ENCODE results near the gene HEMK1. TPM values are rescaled to one million over a fixed set of nuclear protein-coding genes. Genes with fewer than 3 reads are reported as not detected.

HEMK1 gene
- total RNA-seq, 1 experiment from 2014 or later: 12.5 TPM

GRCh38 chr3:50536471-50537180, 32.7 kb upstream of the HEMK1 start:
- H3K27me3 Mint-ChIP-seq (ENCODE audit: low read depth): peaks cover 19% of the 10 kb centered on the region
- Histone ChIP-seq H2AK5ac (ENCODE audit: insufficient read length, low read length) (no peak overlapping the region), H2AFZ (ENCODE audit: low read length) (no peak overlapping the region), H3K79me2 (ENCODE audit: insufficient read depth, low read length) (no peaks in the 10 kb centered on the region), H3K4me1 (ENCODE audit: insufficient read depth, low read length) (no peaks in the 10 kb centered on the region), H3K23me2 (ENCODE audit: insufficient read length, low read depth, low read length, poor library complexity, severe bottlenecking) (no peaks in the 10 kb centered on the region), H2BK20ac (ENCODE audit: low read depth, low read length, poor library complexity, severe bottlenecking) (no peak overlapping the region), H3K23ac (ENCODE audit: insufficient read length, low read depth, low read length) (no peak overlapping the region), H3K79me1 (ENCODE audit: insufficient read depth, low read depth, low read length, poor library complexity, severe bottlenecking) (no peaks in the 10 kb centered on the region), H3K4me2 (ENCODE audit: insufficient read depth, insufficient read length, low read length) (no peak overlapping the region), H3K27ac (ENCODE audit: insufficient read length, low read depth, low read length) (no peak overlapping the region), H2BK5ac (ENCODE audit: insufficient read length, low read length) (no peak overlapping the region), H3K27me3 (ENCODE audit: insufficient read depth, low read length) (no peaks in the 10 kb centered on the region), H2BK15ac (ENCODE audit: low read depth, low read length) (no peak overlapping the region), H3K14ac (ENCODE audit: insufficient read depth, low read length) (no peak overlapping the region), H2BK120ac (ENCODE audit: low read depth, low read length, poor library complexity, severe bottlenecking) (no peak overlapping the region), H3K18ac (ENCODE audit: insufficient read length, low read depth, low read length) (no peak overlapping the region), H4K5ac (ENCODE audit: insufficient read length, low read depth, low read length) (no peak overlapping the region), H4K91ac (ENCODE audit: insufficient read length, low read depth, low read length) (no peak overlapping the region), H4K20me1 (ENCODE audit: control insufficient read depth, insufficient read depth, insufficient read length) (no peaks in the 10 kb centered on the region), H3K9ac (ENCODE audit: extremely low read depth, insufficient read length, low read length) (no peak overlapping the region), H4K8ac (replicated peaks; ENCODE audit: insufficient read length, low read depth, low read length) (no peak overlapping the region), H3K56ac (ENCODE audit: insufficient read length, low read depth, low read length) (no peak overlapping the region), H3K4ac (ENCODE audit: low read depth, low read length) (no peak overlapping the region), H2BK12ac (ENCODE audit: insufficient read length, low read depth, low read length) (no peak overlapping the region), H3K9me3 (ENCODE audit: control insufficient read depth, low read depth, low read length) (no peaks in the 10 kb centered on the region), H3T11ph (ENCODE audit: low read length) (no peak overlapping the region)
- no peaks in the 10 kb centered on the region; a peak in 1 of 7 replicates for H3K36me3 Mint-ChIP-seq (ENCODE audit: insufficient read depth in 1 of 3, low read depth in 3 of 3)
- H3K4me3 Mint-ChIP-seq: no peak overlapping the region
- no peak for TF ChIP-seq CTCF (conservative IDR thresholded peaks at IDR 0.05)
- H3K27ac Mint-ChIP-seq: no peak overlapping the region
- DNase-seq: no peak
- no peaks in the 10 kb centered on the region; a peak in 1 of 5 replicates for H3K9me3 Mint-ChIP-seq
- H3K4me1 Mint-ChIP-seq: peaks cover 68 to 70% of the 10 kb centered on the region in 2 experiments
- no CpG with 5 or more reads among the region's 5 CpGs for WGBS (ENCODE audit: extremely low coverage, insufficient read length, low lambda C conversion rate)

All from H9 (cell line).